Aorta (tissue), 5 donors: Measurements from ENCODE around the gene PROX2. TPM values are rescaled to one million over a fixed set of nuclear protein-coding genes. Genes with fewer than 3 reads are reported as not detected.

ENCODE experiments used
- ATAC-seq: fragments of 200-7000 bp; cut with Tn5 transposase; one replicate; pipeline ENCODE4 v1.9.1; 2022; ENCODE audit warnings: moderate library complexity; ENCODE audit not compliant: low FRiP score
- DNase-seq, 2 donors: peaks; one replicate each; pipeline ENCODE4 v3.0.0-alpha.2; 2020
- H3K27ac ChIP-seq, 2 donors: one replicate each; pipeline ENCODE4 v1.5.1; 2013; ENCODE audit warnings: low read length in 2 of 2, mild to moderate bottlenecking in 2 of 2, moderate library complexity in 2 of 2, control low read depth in 1 of 2, inconsistent platforms in 1 of 2, low read depth in 1 of 2
- H3K27me3 ChIP-seq, 2 donors: one replicate each; pipeline ENCODE4 v1.6.1; 2013; ENCODE audit warnings: control low read depth in 1 of 2, low read length in 1 of 2, mild to moderate bottlenecking in 1 of 2, moderate library complexity in 1 of 2; ENCODE audit not compliant: insufficient read depth in 2 of 2, control insufficient read depth in 1 of 2
- H3K36me3 ChIP-seq, 2 donors: one replicate each; pipeline ENCODE4 v1.6.1; 2013; ENCODE audit warnings: control low read depth in 1 of 2, low read length in 1 of 2, mild to moderate bottlenecking in 1 of 2; ENCODE audit not compliant: insufficient read depth in 2 of 2, control insufficient read depth in 1 of 2
- H3K4me1 ChIP-seq, 2 donors: one replicate each; pipeline ENCODE4 v1.6.1; 2013; ENCODE audit warnings: low read length in 2 of 2, control low read depth in 1 of 2, mild to moderate bottlenecking in 1 of 2, moderate library complexity in 1 of 2; ENCODE audit not compliant: insufficient read depth in 2 of 2, control insufficient read depth in 1 of 2
- H3K4me3 ChIP-seq, 2 donors: one replicate each; pipeline ENCODE4 v1.5.1; 2013; ENCODE audit warnings: low read length in 2 of 2, control low read depth in 1 of 2, mild to moderate bottlenecking in 1 of 2
- H3K9me3 ChIP-seq: one replicate; pipeline ENCODE4 v1.6.1; 2013; ENCODE audit warnings: mild to moderate bottlenecking, low read length; ENCODE audit not compliant: control insufficient read depth
- WGBS, 2 donors: extraction: QIAGEN DNeasy Blood & Tissue Kit; methylation state at CpG; one replicate each; pipeline ENCODE4 v1.1.7; 2013; 5-methylcytosine and 5-hydroxymethylcytosine counted together
- intact Hi-C, 2 donors: fragments of 100-400 bp; cut with DNase I; formaldehyde crosslinking; loops; one replicate each; pipeline versions ENCODE4 v1.14.2 to v1.15.0; 2022
- polyA plus RNA-seq, 2 donors: library from polyadenylated mRNA; stranded (reverse); fragments of 200-250 nt; gene quantifications; one replicate each; pipeline ENCODE4 v1.2.3, GENCODE V29; 2013
- total RNA-seq, 2 donors: library from RNA; stranded (reverse); fragmentation: NEBNext Ultra II Directional; extraction: Animal tissue kit (Norgen Biotek cat#: 25700); gene quantifications; one replicate each; pipeline ENCODE4 v1.2.1, GENCODE V29; 2021
- donor health status: healthy with polysubstance abuse.
- donor health status: Bipolar disorder and iron deficiency.
- donor health status: DM: no; HTN: no; CAD: no.
- donor health status: DM: no; HTN: no; CAD: no.
- donor health status: DM: yes; HTN: yes; CAD: no.

Gene PROX2
- total and polyA plus RNA-seq, 4 donors: not detected

DNA sequence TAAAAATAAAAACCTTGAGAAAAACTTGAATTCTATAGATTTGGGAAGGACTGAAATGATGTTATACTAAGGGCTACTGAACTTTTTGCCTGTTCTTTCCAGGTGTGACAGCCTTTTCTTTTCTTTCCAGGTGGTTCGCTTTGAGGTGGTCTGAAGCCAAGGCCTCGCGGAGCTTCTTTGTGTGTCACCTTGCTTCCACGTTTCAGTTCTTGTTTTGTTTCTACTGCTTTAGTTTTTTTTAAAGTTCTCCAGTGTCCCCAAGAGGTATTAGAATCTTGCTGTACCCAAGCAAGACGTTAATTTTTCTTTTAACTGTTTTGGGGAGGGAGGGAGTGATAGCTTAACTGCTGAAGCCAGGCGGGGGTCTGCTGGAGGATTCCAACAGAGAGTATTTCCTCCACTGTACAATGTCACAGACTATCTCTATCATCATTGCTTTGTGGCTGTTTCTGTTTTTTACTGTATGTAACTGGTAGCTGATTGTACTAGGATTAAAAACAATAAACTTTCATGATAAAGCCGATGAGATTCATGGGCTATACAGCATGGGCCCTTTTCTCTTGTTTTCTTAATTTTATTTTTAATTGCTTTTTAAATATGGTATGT is 40.2 kb downstream of the PROX2 start:
- Histone ChIP-seq H3K27ac (no peak overlapping the region), H3K4me3 (no peak overlapping the region), H3K9me3 (no peaks in the 10 kb centered on the region), H3K4me1 (no peaks in the 10 kb centered on the region), H3K27me3 (no peaks in the 10 kb centered on the region), H3K36me3 (peaks cover 1 to 3% of the 10 kb centered on the region in 2 donors)
- no peak for ATAC-seq
- intact Hi-C loops: no loop called here
- no peak for DNase-seq
- WGBS, 2 donors: 81 to 84% methylated on average over 7 of the region's 7 CpGs

- Histone ChIP-seq H3K27ac (no peak overlapping the region), H3K4me1 (no peaks in the 10 kb centered on the region), H3K4me3 (no peak overlapping the region), H3K36me3 (peaks cover 0 to 5% of the 10 kb centered on the region in 2 donors), H3K9me3 (no peaks in the 10 kb centered on the region), H3K27me3 (no peaks in the 10 kb centered on the region)
- no peak for ATAC-seq
- 58 to 75% methylated on average over 5 of the region's 5 CpGs for WGBS, 2 donors
- no peak for DNase-seq
- intact Hi-C loops: no loop called here
Measured at GRCh38 chr14:74834692-74835392, 41.1 kb downstream of the PROX2 start.

- peaks cover 3 to 5% of the 10 kb centered on the region in 2 donors for H3K36me3 ChIP-seq
- no peaks in the 10 kb centered on the region for H3K9me3 ChIP-seq
- 90 to 94% methylated on average over 4 of the region's 4 CpGs for WGBS, 2 donors
- intact Hi-C loops: no loop called here
- no peaks in the 10 kb centered on the region for H3K4me1 ChIP-seq
- H3K4me3 ChIP-seq: no peak overlapping the region
- ATAC-seq: no peak
- no peak overlapping the region for H3K27ac ChIP-seq
- no peak for DNase-seq
- H3K27me3 ChIP-seq: no peaks in the 10 kb centered on the region
Measured at GRCh38 chr14:74832849-74833248, 43.1 kb downstream of the PROX2 start.

DNA sequence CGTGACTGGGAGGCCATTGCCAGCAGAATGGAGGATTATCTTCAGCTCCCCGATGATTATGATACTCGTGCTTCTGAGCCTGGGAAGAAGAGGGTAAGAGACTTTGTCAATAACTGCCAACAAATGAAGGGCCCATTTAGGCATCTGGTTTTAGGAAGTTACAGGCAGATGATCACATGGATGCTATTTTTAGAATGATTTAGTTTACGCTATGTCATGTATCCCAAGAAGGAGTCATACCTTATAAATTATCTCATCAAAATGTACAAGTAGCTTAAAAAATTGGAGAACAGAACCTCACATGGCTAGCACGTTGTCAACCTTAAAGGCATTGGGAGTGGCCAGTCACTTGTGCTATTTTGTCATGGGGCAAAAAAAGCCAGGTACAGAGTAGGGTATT is 46.7 kb downstream of the PROX2 start:
- H3K4me1 ChIP-seq: no peaks in the 10 kb centered on the region
- no peak for ATAC-seq
- DNase-seq: no peak
- H3K36me3 ChIP-seq: peaks cover 3 to 5% of the 10 kb centered on the region in 2 donors
- no peak overlapping the region for H3K27ac ChIP-seq
- H3K9me3 ChIP-seq: no peaks in the 10 kb centered on the region
- 90 to 91% methylated on average over 5 of the region's 5 CpGs for WGBS, 2 donors
- H3K4me3 ChIP-seq: no peak overlapping the region
- intact Hi-C loops: no loop called here
- no peaks in the 10 kb centered on the region for H3K27me3 ChIP-seq

GRCh38 chr14:74826574-74826973 is 49.4 kb downstream of the PROX2 start:
- no peaks in the 10 kb centered on the region for H3K9me3 ChIP-seq
- no peak for ATAC-seq
- DNase-seq: no peak
- intact Hi-C loops: no loop called here
- H3K27me3 ChIP-seq: no peaks in the 10 kb centered on the region
- H3K27ac ChIP-seq: no peak overlapping the region
- H3K4me3 ChIP-seq: no peak overlapping the region
- no peaks in the 10 kb centered on the region for H3K4me1 ChIP-seq
- H3K36me3 ChIP-seq: peaks cover 3 to 5% of the 10 kb centered on the region in 2 donors

Other genes with a start within 250 kb of the PROX2 start
- gene AREL1, start 163.1 kb downstream of the PROX2 start, total RNA-seq: 10 to 100 TPM; 32.7 to 35.7 TPM
- gene AREL1, start 163.1 kb downstream of the PROX2 start, polyA plus RNA-seq: 10 to 100 TPM in 1 of 2 donors, 1 to 10 TPM in 1; 3.9 to 11.1 TPM
- 10 to 100 TPM; 40.8 to 42.4 TPM for gene FCF1, start 163.0 kb downstream of the PROX2 start, total RNA-seq
- gene FCF1, start 163.0 kb downstream of the PROX2 start, polyA plus RNA-seq: 10 to 100 TPM; 22.6 to 25.9 TPM
- 10 to 100 TPM; 58.4 to 79.9 TPM for gene YLPM1, start 112.8 kb downstream of the PROX2 start, total RNA-seq
- gene YLPM1, start 112.8 kb downstream of the PROX2 start, polyA plus RNA-seq: 10 to 100 TPM; 11.8 to 20.0 TPM
- gene DLST, start 5.8 kb upstream of the PROX2 start, total RNA-seq: 10 to 100 TPM; 76.1 to 80.3 TPM
- gene DLST, start 5.8 kb upstream of the PROX2 start, polyA plus RNA-seq: 10 to 100 TPM; 34.7 to 69.4 TPM
- gene RPS6KL1, start 47.1 kb upstream of the PROX2 start, total RNA-seq: 10 to 100 TPM; 12.6 to 17.3 TPM
- 10 to 100 TPM in 1 of 2 donors, 1 to 10 TPM in 1; 3.3 to 13.8 TPM for gene RPS6KL1, start 47.1 kb upstream of the PROX2 start, polyA plus RNA-seq
- 10 to 100 TPM; 29.1 to 33.7 TPM for gene PGF, start 79.5 kb upstream of the PROX2 start, total RNA-seq
- gene PGF, start 79.5 kb upstream of the PROX2 start, polyA plus RNA-seq: 10 to 100 TPM in 1 of 2 donors, 1 to 10 TPM in 1; 7.6 to 16.3 TPM
- gene EIF2B2, start 126.8 kb upstream of the PROX2 start, total RNA-seq: 10 to 100 TPM; 37.4 to 39.8 TPM
- 10 to 100 TPM in 1 of 2 donors, 1 to 10 TPM in 1; 9.5 to 34.8 TPM for gene EIF2B2, start 126.8 kb upstream of the PROX2 start, polyA plus RNA-seq
- gene MLH3, start 175.3 kb upstream of the PROX2 start, total RNA-seq: 10 to 100 TPM; 26.7 to 43.6 TPM
- 10 to 100 TPM in 1 of 2 donors, 1 to 10 TPM in 1; 7.3 to 18.5 TPM for gene MLH3, start 175.3 kb upstream of the PROX2 start, polyA plus RNA-seq
- gene ACYP1, start 187.9 kb upstream of the PROX2 start, total RNA-seq: 10 to 100 TPM; 10.5 to 23.9 TPM
- 10 to 100 TPM; 11.3 to 21.6 TPM for gene ACYP1, start 187.9 kb upstream of the PROX2 start, polyA plus RNA-seq
- gene ZC2HC1C, start 193.5 kb upstream of the PROX2 start, total RNA-seq: 1 to 10 TPM; 1.8 to 2.0 TPM
- gene ZC2HC1C, start 193.5 kb upstream of the PROX2 start, polyA plus RNA-seq: 1 to 10 TPM; 3.1 to 8.0 TPM